T47D (cell line): ENCODE measurements around the gene RIMS3.
A peak's percentile ranks its signal among the peaks of the same experiment; 100 is the strongest.
"Not testable (repeated sequence)": the region's sequence is repeated elsewhere in the genome, so short reads cannot be mapped to it uniquely, and the experiment has no call there.

Experiments
- DNase-seq, 2 experiments: peaks; one replicate each; pipeline versions ENCODE4 v3.0.0 to v3.0.0-alpha.2; 2011 to 2012; ENCODE audit warnings: low read depth in 1 of 2, low spot score in 1 of 2
- JUND ChIP-seq: IDR thresholded peaks from 2 replicates; pipeline ENCODE4 v1.6.1; 2012; ENCODE audit warnings: low read depth
- in situ Hi-C: cut with HindIII; loops from 2 replicates; pipeline ENCODE4 v1.10.0; 2016; ENCODE audit warnings: low sequenced_read_pairs, low pct_unique_long_range_greater_than_20kb

The RIMS3 gene

GRCh38 chr1:40645118-40645680 is 20.3 kb downstream of the RIMS3 start:
- in situ Hi-C loops, result no loop called here
- TF ChIP-seq JUND, result no peak
- no peak for DNase-seq

GRCh38 chr1:40641601-40642242 is 23.8 kb downstream of the RIMS3 start:
- no peak for DNase-seq
- in situ Hi-C loops, result no loop called here
- no peak for TF ChIP-seq JUND

GRCh38 chr1:40640314-40641076 is 25.0 kb downstream of the RIMS3 start:
- TF ChIP-seq JUND, result no peak
- in situ Hi-C loops, result no loop called here
- DNase-seq, result no peak

- in situ Hi-C loops, result no loop called here
These were observed 27.1 kb downstream of the RIMS3 start for GRCh38 chr1:40638097-40639036.

GRCh38 chr1:40637470-40638007 is 27.9 kb downstream of the RIMS3 start:
- no peak for TF ChIP-seq JUND
- in situ Hi-C loops, result no loop called here
- DNase-seq, result no peak

More at GRCh38 chr1:40638097-40639036, 27.1 kb downstream of the RIMS3 start:
- no peak for TF ChIP-seq JUND
- peak in 1 of 2 experiments; percentile 18 for DNase-seq

- no peak for TF ChIP-seq JUND
- DNase-seq, result no peak
- in situ Hi-C loops, result no loop called here
These were observed 28.7 kb downstream of the RIMS3 start for GRCh38 chr1:40636777-40637176.

GRCh38 chr1:40635763-40636500 is 29.6 kb downstream of the RIMS3 start:
- TF ChIP-seq JUND, result no peak
- in situ Hi-C loops, result no loop called here
- DNase-seq, result no peak

- in situ Hi-C loops, result no loop called here
These were observed 30.4 kb downstream of the RIMS3 start for GRCh38 chr1:40634901-40635655.

GRCh38 chr1:40633931-40634376 is 31.5 kb downstream of the RIMS3 start:
- DNase-seq, result no peak
- TF ChIP-seq JUND, result no peak
- in situ Hi-C loops, result no loop called here

More at GRCh38 chr1:40634901-40635655, 30.4 kb downstream of the RIMS3 start:
- no peak for TF ChIP-seq JUND
- DNase-seq, result no peak

GRCh38 chr1:40633523-40633922 is 32.0 kb downstream of the RIMS3 start:
- no peak for TF ChIP-seq JUND
- in situ Hi-C loops, result no loop called here
- no peak for DNase-seq

- in situ Hi-C loops, result no loop called here
- peak in 1 of 2 experiments; percentile 30 for DNase-seq
- TF ChIP-seq JUND, result no peak
These were observed 34.8 kb downstream of the RIMS3 start for GRCh38 chr1:40630488-40631223.

- DNase-seq, in situ Hi-C loops: not testable (repeated sequence)
These were observed 35.9 kb downstream of the RIMS3 start for GRCh38 chr1:40629546-40629945.
